GM12873 (cell line): ENCODE measurements around the gene FAM20C.

Source experiments
- CTCF ChIP-seq: IDR thresholded peaks from 2 replicates; pipeline ENCODE4 v1.5.1; 2012; ENCODE audit warnings: low read depth, mild to moderate bottlenecking, moderate library complexity, low read length, control low read depth; ENCODE audit not compliant: insufficient read depth; ENCODE audit errors: missing control alignments

The FAM20C gene

GRCh38 chr7:309586-310228 is 117.3 kb downstream of the FAM20C start:
- no peak for TF ChIP-seq CTCF
